EH (cell line): ENCODE results near the gene NSUN6.
A peak's percentile ranks its signal among the peaks of the same experiment; 100 is the strongest.
"Not testable (repeated sequence)": the region's sequence is repeated elsewhere in the genome, so short reads cannot be mapped to it uniquely, and the experiment has no call there.

ENCODE experiments used
- DNase-seq: peaks from one replicate; pipeline ENCODE4 v3.0.0-alpha.2; 2015; ENCODE audit warnings: low read depth

Gene NSUN6

GRCh38 chr10:18607503-18608378 is 43.6 kb downstream of the NSUN6 start:
- peak; percentile 83 for DNase-seq

- DNase-seq = peak; percentile 36
Measured at GRCh38 chr10:18606051-18606695, 45.2 kb downstream of the NSUN6 start.

- DNase-seq = peak; percentile 9
Measured at GRCh38 chr10:18601321-18601720, 50.1 kb downstream of the NSUN6 start.

- no peak for DNase-seq
Measured at GRCh38 chr10:18599392-18599791, 52.0 kb downstream of the NSUN6 start.

GRCh38 chr10:18594574-18595156 is 56.7 kb downstream of the NSUN6 start:
- DNase-seq = no peak

GRCh38 chr10:18591141-18591540 is 60.2 kb downstream of the NSUN6 start:
- not testable (repeated sequence) for DNase-seq

- not testable (repeated sequence) for DNase-seq
Measured at GRCh38 chr10:18586637-18587036, 64.8 kb downstream of the NSUN6 start.

GRCh38 chr10:18583575-18584270 is 67.7 kb downstream of the NSUN6 start:
- no peak for DNase-seq

GRCh38 chr10:18582803-18583202 is 68.6 kb downstream of the NSUN6 start:
- DNase-seq = peak; percentile 55

GRCh38 chr10:18577823-18578685 is 73.3 kb downstream of the NSUN6 start:
- DNase-seq = no peak

- no peak for DNase-seq
Measured at GRCh38 chr10:18576586-18576985, 74.8 kb downstream of the NSUN6 start.

- DNase-seq = no peak
Measured at GRCh38 chr10:18572959-18573561, 78.3 kb downstream of the NSUN6 start.

- no peak for DNase-seq
Measured at GRCh38 chr10:18571780-18572179, 79.6 kb downstream of the NSUN6 start.

GRCh38 chr10:18571076-18571475 is 80.3 kb downstream of the NSUN6 start:
- DNase-seq = no peak

- not testable (repeated sequence) for DNase-seq
Measured at GRCh38 chr10:18570386-18570785, 81.0 kb downstream of the NSUN6 start.

- no peak for DNase-seq
Measured at GRCh38 chr10:18567343-18567856, 84.0 kb downstream of the NSUN6 start.

GRCh38 chr10:18566177-18566576 is 85.2 kb downstream of the NSUN6 start:
- DNase-seq = no peak

- DNase-seq = no peak
Measured at GRCh38 chr10:18565006-18565405, 86.4 kb downstream of the NSUN6 start.

GRCh38 chr10:18563003-18563726 is 88.2 kb downstream of the NSUN6 start:
- DNase-seq = no peak
